Measurements from ENCODE around the gene RAD51B.
"Not testable (repeated sequence)": the region's sequence is repeated elsewhere in the genome, so short reads cannot be mapped to it uniquely, and the experiment has no call there.

RAD51B gene

DNA sequence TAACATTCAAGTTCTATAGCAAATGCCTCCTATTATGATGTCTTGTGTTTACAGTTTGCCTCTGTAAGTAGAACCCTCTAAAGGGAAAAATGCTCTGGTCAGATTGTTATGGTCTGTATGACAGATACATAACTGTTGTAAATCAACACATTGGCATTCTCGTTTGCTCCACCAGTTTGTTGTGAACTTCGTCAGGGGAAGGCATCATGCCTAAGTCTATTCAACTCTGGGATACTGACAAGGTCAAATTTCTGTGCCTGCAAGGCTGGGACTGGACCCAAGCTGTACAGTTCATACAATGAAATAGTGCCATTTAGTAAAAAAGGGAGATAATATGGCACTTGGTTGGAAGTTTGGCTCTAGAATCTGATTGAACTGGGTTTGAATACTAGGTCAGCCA is 392.3 kb downstream of the RAD51B start:
- no peak for DNase-seq (ENCODE audit: low spot score)

DNA sequence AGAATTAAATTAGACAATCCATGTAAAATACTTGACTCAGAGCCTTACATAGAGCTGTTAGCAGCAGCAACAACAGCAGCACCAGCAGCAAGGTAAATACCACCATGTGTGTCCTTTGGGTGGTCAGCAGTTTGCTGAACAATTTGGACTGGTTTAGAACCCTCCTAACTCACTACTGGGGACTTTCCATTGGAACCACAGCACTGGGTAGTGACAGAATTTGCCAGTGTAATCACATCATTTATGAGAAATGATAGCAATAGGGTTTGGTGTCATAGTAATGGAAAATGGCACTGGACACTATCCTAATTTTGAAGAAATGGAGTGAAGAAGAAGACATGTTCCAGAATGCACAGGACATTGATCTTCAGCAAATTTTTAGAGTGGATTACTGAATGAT is 392.8 kb downstream of the RAD51B start:
- DNase-seq (ENCODE audit: low spot score) = no peak

DNA sequence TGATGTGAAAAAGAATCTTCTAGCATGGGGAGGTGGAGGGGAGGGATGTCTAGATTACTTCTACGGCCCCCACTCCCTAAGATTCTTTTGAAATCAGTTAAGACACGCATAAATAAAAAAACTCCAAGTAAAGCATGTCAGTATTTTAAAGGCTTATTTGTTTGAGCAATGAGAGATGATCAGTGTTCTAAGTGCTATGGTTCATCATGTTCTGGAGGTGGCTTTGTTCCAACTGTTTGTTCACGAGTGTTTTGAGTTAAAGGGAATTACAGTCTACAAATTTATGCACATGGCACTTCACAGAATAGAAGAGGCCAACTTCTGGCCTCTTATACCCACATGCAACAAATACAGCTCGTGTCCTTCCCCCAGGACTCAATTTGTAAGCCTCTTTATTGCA is 394.9 kb downstream of the RAD51B start:
- no peak for DNase-seq (ENCODE audit: low spot score)

DNA sequence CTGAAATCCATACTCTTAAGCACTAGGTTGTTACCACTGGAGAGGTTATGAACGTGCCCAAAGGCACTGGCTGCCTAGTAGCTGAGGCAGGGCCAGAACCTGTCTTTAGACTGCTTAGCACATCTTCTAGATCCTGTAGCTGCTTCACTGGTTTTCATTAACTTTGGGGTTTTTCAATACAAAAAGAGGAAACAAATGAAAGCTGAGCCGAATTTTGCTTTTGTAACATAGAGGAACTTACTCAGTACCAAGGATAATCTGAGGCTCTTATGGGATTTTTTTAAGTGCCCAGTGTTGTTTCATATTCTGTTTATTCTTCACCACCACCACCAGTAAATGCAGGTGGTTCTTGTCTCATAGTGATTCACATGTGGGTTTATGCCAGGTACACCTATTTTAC is 396.1 kb downstream of the RAD51B start:
- DNase-seq (ENCODE audit: low spot score) = no peak

DNA sequence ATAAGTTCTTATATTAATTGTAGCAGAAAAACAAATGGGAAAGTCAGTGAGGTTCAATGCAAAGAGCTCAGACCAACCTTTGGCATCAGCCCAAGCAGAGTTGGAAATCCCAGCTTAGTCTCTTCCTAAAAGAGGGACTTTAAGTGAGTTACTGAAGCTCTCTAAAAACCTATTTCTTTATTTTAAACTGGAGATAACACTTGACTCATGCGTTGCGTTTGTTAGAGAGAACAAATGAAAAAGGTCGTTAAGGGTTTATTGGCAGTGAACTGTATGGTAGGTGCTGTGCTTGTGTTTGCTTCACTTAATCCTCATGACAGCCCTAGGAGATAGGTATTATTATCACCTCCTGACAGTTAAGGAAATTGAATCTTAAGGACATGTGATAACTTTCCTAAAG is 396.5 kb downstream of the RAD51B start:
- DNase-seq (ENCODE audit: low spot score) = no peak

DNA sequence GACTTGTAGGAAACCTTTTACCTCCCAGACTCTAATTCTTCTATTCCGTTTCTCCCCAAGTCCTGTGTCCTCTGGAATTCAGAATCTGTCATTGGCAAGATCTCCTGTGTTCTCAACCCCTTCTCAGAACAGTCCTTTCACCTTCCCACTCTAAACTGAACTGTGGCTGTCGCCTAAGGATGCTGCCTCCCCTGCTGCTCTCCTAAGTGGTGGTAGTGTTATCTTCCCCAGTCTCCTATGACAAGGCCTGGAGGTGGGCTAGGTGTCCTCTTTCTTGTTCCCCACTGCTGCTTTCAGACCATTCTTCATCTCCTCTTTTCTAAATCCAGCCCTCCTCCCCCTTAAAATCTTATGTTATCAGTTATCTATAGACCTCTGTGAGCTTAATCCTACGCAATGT is 397.4 kb downstream of the RAD51B start:
- no peak for DNase-seq (ENCODE audit: low spot score)

DNA sequence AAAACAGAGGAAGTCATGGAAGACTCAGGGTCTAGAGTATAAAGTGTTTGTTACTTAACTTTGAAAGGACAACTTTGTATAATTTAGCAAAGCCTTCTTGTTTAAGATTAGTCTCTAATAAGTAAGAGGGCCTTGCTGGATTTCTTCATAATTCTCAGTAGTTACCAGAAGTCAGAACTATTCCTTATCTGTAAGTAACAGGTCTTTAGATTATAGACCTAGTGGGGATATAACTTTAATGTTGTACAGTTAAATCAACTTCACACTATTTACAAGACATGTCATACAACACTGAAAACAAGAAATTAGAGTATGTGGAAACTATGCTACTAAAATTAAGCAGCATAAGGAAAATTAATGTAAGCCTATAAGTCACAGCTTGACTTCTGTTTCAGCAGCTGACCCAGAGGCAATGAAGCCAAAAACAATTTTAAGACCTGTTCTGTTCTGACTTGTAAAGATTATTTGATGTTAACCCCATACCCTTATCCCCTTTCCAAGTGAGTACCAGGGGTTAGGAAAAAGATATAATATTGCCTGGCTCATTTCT is 398.3 kb downstream of the RAD51B start:
- no peak for DNase-seq (ENCODE audit: low spot score)

DNA sequence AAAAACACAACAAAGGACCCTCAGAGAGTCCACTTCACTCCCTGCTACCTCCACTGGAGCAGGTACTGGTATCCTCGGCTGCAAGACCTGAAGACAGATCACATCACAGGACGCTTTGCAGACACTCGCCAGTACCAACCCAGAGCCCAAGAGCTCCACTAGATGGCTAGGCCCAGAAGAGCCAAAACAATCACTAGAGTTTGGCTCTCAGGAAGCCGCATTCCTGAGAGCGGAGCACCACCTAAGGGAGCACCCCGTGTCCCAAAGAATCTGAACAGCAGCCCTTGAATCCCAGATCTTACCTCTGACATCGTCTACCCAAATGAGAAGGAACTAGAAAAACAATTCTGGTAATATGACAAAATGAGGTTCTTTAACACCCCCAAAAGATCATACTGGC is 399.8 kb downstream of the RAD51B start:
- DNase-seq (ENCODE audit: low spot score) = no peak

DNA sequence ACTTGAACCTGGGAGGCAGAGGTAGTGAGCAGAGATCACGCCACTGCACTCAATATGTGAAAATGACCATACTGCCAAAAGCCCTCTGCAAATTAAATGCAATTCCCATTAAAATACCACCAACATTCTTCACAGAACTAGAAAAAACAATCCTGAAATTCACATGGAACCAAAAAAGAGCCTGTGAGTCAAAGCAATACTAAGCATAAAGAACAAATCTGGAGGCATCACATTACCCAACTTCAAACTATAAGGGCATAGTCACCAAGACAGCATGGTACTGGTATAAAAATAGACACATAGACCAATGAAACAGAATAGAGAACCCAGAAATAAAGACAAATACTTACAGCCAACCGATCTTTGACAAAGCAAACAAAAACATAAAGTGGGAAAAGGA is 401.5 kb downstream of the RAD51B start:
- DNase-seq (ENCODE audit: low spot score) = not testable (repeated sequence)

DNA sequence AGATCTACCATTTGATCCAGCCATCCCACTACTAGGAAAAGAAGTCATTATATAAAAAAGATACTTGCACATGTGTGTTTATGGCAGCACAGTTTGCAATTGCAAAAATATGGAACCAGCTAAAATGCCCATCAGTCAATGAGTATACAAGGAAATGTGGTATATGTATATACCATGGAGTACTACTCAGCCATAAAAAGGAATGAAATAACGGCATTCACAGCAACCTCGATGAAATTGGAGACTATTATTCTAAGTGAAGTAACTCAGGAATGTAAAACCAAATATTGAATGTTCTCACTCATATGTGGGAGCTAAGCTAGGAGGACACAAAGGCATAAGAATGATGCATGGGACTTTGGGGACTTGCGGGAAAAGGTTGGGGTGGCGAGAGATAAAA is 402.6 kb downstream of the RAD51B start:
- DNase-seq (ENCODE audit: low spot score) = no peak

DNA sequence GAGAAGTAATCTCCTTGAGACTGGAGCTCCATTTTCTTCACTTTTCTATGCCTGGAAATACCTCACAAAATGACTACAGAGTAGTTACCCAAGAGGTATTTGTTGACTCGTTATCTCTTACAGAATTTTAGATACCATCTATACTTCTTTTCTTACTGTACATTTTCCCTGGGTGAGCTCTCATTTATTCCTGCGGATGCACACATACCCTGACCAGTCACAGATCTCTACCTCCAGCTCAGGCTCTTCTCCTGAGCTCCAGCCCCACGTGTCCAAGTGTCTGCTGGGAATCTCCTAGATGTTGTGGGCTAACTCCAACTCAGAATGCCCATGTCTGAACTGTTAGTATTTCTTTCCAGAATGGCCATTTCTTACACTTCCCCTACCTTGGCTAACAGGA is 403.1 kb downstream of the RAD51B start:
- no peak for DNase-seq (ENCODE audit: low spot score)

DNA sequence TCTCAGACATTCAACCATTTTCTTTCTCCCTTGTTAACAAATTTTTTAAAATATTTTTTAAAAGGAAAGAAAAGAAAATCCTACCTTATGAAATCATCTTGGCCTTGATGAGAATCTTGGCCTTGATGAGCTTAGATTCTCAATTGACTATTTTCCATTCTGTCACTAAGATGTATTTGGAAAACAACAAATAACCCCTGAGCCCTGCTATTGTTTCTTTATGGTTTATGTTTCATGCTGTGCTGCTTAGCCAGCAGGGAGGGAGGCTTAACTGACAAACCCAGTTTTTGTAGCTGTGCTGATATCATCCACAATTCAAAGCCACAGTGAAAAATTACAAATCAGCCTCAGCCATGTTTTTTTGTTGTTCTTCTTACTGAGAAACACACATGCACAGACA is 404.1 kb downstream of the RAD51B start:
- DNase-seq (ENCODE audit: low spot score) = no peak

DNA sequence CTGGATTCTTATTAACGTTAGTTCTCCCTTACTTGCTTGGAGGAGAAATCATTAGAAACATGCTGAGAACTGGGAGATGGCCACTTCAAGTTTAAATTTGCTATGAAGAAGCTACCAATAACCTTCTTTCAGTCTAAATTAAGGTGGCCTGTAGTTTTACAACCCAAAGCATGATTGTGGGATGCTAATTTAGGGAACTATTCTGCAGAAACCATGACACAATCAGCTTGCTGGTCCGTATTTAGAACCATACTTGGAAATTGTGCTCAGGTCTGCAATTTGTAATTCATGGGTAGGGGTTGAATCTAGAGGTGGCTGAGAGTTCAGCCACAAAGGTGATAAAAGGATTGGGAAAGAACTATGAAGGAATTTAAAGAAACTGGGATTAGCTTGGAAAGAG is 405.7 kb downstream of the RAD51B start:
- no peak for DNase-seq (ENCODE audit: low spot score)

DNA sequence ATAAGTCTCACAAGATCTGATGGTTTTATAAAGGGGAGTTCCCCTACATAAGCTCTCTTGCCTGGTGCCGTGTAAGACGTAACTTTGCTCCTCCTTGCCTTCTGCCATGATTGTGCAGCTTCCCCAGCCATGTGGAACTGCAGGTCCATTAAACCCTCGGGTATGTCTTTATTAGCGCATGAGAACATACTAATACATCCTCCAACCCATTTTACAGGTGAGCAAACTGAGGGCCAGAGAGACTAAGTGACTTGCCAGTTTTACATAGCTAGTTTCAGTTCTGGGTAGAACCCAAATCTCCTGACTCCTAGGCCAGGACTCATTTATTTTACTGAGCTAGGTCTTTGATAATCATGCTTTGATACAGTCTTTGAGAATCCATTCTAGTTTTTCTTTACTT is 406.9 kb downstream of the RAD51B start:
- DNase-seq (ENCODE audit: low spot score) = no peak

DNA sequence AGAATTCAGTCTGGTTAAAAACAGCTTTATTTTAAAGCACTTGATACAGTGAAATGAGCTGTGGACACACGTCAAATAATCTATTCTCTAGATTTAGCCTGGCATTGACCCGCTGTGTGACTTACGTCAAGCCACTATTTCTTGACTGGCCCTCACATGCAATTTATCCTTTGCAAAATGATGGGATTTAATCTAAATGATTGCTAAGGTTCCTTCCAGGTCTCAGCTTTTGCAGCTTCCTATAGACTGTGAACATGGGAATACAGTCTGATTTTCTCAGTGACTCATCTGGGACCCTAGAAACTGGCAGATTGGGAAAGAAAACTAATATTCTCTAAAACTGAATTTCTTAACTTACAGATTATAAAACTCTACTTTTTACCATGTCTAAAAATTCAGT is 409.1 kb downstream of the RAD51B start:
- DNase-seq (ENCODE audit: low spot score) = no peak

DNA sequence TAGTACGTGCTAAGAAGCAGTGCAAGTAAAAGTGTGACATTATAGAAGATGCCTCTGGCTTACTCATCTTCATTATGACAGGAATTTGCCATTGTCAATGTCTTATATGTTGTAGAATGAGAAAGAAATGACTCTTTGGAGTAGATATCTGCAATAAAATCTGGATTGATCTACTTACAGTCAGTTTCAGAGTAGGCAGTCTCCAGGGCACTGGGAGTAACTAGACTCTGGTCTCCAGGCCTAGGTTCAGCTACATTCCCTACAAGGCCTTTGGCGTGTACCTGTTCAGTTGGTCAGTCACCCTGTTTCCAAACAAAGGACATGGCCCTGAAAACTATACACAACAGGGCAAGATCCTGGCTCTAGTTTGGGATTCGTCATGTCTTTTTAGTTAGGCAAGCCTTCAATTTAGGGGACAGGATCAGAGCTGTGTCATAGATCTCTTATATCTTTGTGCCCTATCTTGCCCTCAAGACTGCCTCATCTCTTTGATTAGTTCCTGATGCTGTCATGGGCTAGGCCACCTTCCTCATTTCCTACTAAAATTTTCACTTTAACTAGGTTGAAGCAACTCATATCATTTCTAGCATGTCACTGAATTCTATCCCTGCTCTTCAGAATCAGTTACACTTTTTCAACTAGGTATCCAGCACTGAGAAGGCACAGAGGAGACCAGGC is 410.0 kb downstream of the RAD51B start:
- no peak for DNase-seq (ENCODE audit: low spot score)

DNA sequence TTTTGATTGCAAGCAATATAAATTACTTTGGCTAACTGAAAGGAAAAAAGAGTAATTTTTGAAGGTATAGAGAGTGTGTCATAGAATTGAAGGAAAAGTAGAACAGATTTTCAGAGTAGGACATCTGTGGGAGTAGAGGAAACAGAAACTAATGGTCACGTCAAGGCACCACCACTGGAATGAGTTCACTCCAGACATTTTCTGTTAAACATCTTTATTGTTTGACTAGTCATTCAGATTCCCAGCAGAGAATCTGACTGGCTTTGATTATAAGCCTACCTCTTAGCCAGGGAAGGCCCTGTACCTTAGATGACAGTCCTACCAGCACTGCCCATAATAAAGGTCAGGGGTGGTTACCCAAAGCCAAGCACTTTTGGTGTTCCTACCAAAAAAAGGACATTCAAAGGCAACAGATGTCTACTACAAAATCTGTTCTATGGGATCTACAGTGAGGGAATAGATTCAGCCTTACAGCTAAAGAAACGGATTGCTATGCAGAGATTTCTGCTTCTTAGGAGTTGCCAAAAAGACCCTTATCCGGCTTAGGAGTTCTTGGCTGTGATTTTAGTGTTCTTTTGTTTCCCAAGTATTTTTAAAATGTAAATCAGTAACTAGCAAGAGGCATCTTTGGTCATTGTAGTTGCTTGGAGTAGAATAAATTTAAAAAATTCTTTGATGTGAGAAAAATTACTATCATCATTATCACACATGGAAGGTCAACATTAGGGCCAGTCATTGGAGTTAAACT is 410.8 kb downstream of the RAD51B start:
- no peak for DNase-seq (ENCODE audit: low spot score)

DNA sequence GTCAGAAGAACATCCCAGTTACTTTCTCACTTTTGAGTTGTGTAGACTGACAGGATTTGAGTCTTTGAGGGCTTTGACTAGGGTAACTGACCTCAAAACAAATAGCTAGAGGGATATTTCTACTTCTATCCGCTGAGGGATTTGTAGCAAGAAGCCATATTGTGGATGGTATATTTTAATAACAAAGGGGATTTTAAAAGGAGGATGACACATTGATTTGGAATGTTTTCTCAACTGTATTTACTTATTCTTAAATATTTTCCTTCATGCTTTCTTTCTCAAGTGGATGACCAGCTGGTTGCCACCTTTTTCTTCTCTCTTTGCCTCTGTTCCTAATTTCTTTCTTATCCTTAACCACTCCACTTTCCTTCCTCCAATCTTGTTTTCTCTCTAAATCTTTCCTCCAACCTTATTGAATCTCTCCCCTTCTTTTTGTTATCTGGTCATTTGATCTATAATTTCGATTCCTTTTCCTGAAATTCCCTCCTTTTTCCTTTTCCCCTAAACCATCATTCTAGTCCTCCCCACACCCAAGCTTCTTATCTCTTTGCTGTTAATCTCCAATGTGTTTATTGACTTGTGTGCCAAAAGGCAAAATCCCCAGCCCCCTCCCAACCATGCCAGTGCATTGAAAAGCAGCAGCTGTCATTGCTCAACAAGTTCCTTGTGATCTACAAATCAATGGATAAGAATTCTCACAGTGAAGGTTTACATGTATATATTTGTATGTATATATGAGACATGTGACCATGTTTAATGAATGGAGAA is 411.6 kb downstream of the RAD51B start:
- no peak for DNase-seq (ENCODE audit: low spot score)

DNA sequence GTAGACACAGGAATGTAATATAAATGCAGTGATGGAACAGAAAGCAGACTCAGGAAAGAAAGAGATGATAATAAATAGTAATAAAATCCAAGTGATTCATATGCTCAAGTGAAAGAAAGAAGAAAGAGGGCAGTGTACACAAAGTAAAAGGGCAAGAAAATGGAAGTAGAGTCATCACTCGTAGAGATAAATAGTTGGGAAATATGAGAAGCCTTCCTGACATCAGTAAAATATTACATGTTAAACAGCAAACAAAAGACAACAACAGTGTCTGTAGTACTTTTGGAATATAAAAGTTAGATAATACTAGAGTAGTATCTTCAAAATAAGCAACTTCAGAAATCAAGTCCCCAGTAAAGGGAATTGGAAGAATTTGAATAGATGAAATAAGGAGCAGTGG is 412.3 kb downstream of the RAD51B start:
- no peak for DNase-seq (ENCODE audit: low spot score)

DNA sequence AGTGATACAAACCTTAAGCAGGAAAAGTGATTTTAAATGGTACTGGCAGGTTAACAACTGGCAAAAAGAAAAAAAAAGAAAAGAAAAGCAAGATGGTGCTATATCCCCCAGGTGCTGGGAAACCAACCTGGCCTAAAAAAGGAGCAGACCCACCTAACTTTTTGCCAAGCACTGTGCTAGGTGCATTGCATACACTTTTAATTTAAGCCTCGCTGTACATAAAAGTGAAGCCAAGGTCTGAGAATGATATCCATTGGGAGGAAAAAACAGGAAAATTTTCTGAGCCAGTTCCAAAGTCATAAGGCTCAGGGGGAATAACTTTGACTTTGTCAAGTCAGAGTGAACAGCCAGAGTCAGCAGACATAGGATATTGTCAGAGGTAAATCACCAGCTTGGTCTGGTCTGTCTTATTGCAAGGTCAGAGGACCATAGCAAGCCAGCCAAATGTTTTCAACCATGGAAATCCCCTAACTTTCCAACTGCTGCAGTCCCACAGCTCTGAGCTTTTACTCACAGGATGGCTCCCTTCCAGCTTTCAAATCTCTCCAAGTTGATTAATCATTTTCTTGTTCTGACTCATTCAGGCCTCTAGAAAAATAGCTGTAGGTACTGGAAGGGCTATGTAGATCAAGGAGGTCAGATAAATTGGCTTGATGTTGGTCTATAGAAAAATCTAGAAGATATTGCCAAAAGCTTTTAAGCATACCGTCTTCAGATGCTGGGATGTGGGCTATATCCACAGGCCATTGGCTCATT is 412.9 kb downstream of the RAD51B start:
- peak; percentile 42 for DNase-seq (ENCODE audit: low spot score)

DNA sequence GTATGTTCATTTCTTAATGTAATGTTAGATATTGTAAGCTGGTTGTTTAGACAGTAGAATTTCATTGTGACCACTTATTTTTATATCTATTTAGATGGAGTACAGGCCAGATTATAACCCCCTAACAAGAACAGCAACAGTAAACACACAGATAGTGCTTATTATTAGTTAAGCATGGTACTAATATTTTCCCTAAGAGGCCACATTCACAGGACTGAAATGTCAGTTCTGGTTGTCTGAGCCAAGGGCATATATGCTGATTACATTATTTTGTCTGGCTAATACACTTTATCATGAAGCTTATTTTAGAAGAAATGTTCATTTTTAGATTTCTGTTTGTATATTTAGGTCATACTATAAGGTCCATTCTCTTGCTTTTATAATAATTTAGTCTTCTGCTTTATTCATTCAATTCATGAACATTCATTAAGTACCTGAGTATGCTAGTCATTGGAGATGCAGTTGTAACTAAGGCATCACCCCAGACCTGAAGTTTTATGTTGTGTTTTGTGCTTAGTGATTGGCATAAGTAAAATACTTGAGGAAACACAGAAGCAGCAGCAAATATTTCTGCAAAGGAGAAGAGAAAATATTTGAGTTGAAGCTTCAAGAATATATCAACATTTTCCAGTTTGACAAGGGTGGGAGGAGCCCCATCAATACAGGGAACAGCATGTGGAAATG is 413.7 kb downstream of the RAD51B start:
- no peak for DNase-seq (ENCODE audit: low spot score)

Measured in globus pallidus (tissue), 1 donor.